Head of caudate nucleus (tissue), 42 donors: ENCODE results near the gene CREB5.
A peak's percentile ranks its signal among the peaks of the same experiment; 100 is the strongest.
"Not testable (repeated sequence)": the region's sequence is repeated elsewhere in the genome, so short reads cannot be mapped to it uniquely, and the experiment has no call there.

Experiments used
- DNase-seq, 42 donors: peaks; one replicate each; pipeline versions ENCODE4 v3.0.0 to v3.0.0-alpha.2; 2020 to 2021; ENCODE audit warnings: mixed read lengths in 7 of 42
- intact Hi-C: fragments of 100-400 bp; cut with DNase I; formaldehyde crosslinking; loops from one replicate; pipeline ENCODE4 v1.15.0; 2022

CREB5 gene

GRCh38 chr7:28400838-28401360 is 11.4 kb upstream of the CREB5 start:
- intact Hi-C loops, result loop anchor here (10.0 kb wide), 1 partner anchor 364 kb away; no protein-coding TSS in a partner anchor
- no peak for DNase-seq

- DNase-seq, result not testable (repeated sequence)
- intact Hi-C loops, result loop anchor here (10.0 kb wide), 1 partner anchor 363 kb away; no protein-coding TSS in a partner anchor
Measured at GRCh38 chr7:28401567-28401966, 10.8 kb upstream of the CREB5 start.

DNA sequence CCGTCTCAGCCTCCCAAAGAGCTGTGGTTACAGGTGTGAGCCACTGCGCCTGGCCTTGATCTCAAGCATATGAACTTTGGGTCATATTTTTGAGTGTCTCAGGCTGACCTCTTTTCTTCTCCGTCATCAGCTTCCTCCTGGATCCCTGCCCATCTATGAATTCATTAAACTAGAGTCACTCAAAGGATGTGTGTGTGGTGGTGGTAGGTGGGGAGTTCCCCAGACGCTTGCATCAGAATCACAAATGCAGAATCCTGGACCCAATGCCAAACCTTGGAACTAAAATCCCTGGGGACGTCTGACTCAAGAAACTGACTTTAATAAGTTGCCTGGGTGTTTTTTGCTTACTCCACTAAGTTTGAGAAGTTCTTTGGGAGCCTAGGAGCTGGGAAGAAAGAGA is 6.7 kb upstream of the CREB5 start:
- no peak for DNase-seq
- intact Hi-C loops, result loop anchor here (10.0 kb wide), 1 partner anchor 359 kb away; no protein-coding TSS in a partner anchor

GRCh38 chr7:28406192-28406591 is 6.1 kb upstream of the CREB5 start:
- DNase-seq, result no peak
- intact Hi-C loops, result loop anchor here (10.0 kb wide), 1 partner anchor 359 kb away; no protein-coding TSS in a partner anchor

DNA sequence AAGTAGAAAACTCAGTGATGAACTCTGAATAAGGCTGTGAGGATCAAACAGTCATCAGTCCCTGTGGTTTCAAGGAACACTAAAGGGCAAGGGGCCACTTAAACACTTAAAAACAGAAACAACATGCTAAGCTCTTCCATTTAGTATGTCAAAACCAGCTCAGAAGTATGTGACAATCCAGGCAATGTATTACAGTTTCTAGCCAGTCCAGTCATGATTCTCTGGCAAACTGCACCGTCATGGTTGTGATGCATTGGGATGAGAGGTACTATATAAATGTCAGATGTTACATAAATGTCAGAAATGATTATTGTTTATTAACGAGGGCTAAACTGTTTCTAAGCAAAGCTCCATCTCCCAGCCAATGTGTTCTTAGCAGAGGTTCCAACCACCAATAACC is 4.7 kb upstream of the CREB5 start:
- peak in 7 of 42 donors; percentile 10 to 45 (median 28) for DNase-seq
- intact Hi-C loops, result loop anchor here (10.0 kb wide), 1 partner anchor 357 kb away; no protein-coding TSS in a partner anchor

GRCh38 chr7:28408105-28408959 is 4.0 kb upstream of the CREB5 start:
- DNase-seq, result peak in 30 of 42 donors; percentile 18 to 73 (median 37)
- intact Hi-C loops, result loop anchor here (10.0 kb wide), 1 partner anchor 356 kb away; no protein-coding TSS in a partner anchor

DNA sequence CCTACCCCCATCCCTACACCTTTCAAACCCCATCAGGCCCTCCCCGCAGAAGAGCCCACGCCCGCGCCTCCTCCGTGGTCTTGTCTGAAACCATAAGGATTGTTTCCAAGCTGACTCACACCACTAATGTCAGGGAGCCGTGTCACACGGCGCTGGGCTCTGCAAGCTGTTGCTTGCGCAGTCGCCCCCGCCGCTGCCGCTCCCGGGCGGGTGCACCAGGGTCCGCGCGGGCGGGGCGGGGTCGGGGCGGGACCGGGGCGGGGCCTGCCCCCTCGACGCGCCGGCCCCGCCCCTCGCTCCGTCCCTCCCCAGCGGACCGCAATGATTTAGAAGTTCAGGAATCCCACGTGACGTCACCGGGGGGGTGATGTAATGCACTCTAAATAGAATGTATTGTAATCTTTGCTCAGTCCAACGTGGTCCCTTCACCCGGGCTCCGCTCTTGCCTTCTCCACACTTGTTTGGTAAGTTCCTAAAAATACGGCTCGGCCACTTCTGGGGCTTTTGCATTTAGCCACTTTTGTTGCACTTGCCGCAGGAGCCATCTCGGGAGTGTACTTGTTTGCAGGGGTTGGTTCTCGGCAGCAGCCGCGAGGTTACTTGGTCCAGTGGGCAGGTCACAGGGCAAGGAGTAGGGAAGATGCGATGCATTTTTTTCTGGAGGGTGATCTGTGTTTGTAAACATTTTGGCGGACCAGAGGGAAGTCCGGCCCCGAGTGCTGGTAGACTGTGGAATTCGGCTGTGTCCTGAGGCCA is 3.2 kb upstream of the CREB5 start:
- intact Hi-C loops, result loop anchor here (10.0 kb wide), 1 partner anchor 356 kb away; no protein-coding TSS in a partner anchor
- peak; percentile 88 to 99 (median 96) for DNase-seq

DNA sequence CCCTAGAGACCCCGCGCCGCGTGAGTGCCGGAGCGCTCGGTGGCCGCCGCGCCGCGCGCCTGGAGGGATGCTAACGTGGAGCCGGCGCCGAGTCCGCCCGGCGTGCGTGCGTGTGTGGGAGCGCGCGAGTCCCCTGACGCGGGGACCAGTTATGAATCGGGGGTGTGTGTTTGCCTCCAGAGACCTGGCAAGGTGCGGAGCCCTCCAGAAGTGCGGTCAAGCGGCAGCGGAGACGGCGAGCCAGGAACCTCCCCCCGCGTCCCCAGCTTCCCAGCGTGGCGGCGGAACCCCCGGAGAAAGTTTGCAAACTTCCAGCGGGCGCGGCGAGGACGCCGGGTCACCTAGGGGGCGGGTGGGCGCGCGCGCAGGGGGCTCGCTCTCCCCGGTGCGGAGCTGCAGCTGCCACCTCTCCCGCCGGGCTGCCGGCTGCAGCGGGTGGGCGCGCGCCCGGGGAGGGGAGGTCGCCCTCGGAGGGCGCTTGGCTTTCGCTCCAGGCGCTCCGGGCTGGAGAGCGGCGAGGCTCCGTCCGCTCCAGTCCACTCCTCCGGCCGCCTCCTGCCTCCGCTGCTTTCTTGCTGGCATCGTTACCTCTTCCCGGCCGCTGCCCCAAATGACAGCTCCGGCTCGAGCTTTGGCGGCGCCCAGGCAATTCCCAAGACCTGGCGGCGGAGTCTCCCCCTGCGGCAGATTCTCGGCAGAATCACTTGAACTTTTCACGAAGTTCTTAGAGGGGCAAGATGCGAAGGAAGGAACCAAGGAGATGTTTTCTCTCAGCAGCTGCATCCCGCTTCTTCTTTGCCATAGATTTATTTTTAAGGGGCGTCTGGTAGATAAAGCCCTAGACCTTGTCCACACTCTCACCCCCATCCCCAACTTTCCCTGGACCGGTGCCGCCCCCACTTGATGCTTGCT is 2.3 kb upstream of the CREB5 start:
- peak in 31 of 42 donors; percentile 9 to 73 (median 34) for DNase-seq
- intact Hi-C loops, result loop anchor here (10.0 kb wide), 2 partner anchors 275 to 355 kb away; no protein-coding TSS in a partner anchor

DNA sequence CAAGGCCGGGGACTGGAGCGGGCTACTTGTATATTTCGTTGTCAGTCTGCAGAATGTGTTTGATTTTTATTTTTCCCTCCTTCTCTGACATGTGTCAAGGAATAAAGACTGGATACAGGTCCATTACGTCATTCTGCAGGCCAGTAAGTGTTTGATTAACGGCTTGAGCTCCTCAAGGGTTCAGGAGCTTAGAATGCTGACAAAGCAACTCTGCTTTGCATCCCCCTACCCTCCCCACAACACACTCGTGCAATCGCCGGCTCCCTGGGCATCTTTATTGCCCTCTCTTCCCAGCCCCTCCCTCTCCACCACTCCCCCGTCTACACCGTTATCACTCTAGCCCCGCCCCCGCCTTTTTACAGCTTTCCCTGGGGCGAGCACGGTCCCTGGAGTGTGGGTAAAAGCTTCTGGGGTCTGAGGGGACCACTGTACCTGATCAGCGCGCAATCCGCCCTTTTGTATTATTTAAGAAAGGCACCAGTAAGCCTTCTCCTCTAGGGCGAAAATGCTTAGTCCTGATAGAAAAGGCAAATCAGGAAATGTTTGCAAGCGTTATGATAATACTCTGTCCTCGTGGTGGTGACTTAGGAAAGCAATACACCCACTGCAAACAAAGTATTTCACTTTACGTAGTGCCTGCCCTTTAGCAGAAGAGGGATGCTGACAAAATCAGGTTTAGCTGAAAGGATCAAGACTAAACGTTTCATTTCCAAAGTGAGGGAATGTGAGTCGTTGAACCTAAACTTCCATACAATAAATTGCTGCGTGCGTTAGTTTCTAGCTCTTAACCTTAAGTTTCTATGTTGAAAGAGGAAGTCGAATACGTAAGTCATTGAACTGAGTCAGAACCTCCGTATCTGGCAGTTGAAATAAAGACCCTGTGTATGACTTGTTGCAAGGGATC is 1.4 kb upstream of the CREB5 start:
- peak in 13 of 42 donors; percentile 18 to 70 (median 36) for DNase-seq
- intact Hi-C loops, result loop anchor here (10.0 kb wide), 1 partner anchor 274 kb away; no protein-coding TSS in a partner anchor

GRCh38 chr7:28413011-28413410 is 693 bp downstream of the CREB5 start:
- intact Hi-C loops, result loop anchor here (10.0 kb wide), 1 partner anchor 272 kb away; no protein-coding TSS in a partner anchor
- DNase-seq, result no peak

DNA sequence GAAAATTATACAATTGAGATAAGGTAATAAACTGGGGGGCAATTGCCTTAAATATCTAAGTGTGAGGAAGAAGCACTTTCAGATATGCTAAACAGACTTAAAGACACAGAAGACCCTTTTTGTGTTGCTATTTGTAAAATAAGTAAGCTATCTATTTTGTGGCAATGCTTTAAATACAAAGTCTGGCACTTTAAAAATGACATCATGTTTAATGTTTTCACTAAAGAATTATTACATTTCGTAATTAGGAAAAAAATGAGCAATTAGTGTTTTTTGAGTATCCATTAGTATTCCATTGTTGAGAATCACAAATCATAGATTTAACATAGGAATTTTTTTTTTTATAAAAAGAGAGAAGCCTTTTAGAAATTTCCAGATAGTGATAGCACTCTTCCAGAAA is 2.1 kb downstream of the CREB5 start:
- intact Hi-C loops, result loop anchor here (10.0 kb wide), 1 partner anchor 270 kb away; no protein-coding TSS in a partner anchor
- DNase-seq, result no peak

GRCh38 chr7:28417321-28417940 is 5.1 kb downstream of the CREB5 start:
- intact Hi-C loops, result loop anchor here (10.0 kb wide), 1 partner anchor 267 kb away; no protein-coding TSS in a partner anchor
- DNase-seq, result no peak

DNA sequence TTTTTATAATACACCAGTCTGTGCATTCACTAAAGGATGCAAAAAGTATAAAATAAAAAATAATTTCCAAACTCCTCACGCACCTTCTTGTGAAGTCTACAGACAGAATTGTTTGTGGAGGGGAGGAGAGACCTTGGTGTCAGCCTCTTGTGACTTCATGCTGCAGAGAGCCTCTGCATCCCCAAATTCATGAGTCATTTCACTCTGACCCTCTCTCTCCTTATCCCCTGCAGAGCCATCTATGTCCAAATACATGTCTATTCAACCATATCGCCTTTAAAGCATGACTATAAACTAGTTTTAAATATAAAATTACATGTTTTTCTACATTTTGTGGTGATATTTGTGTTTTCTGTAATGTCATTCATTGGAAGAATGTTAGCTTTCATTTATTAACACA is 6.0 kb downstream of the CREB5 start:
- no peak for DNase-seq
- intact Hi-C loops, result loop anchor here (10.0 kb wide), 1 partner anchor 266 kb away; no protein-coding TSS in a partner anchor

DNA sequence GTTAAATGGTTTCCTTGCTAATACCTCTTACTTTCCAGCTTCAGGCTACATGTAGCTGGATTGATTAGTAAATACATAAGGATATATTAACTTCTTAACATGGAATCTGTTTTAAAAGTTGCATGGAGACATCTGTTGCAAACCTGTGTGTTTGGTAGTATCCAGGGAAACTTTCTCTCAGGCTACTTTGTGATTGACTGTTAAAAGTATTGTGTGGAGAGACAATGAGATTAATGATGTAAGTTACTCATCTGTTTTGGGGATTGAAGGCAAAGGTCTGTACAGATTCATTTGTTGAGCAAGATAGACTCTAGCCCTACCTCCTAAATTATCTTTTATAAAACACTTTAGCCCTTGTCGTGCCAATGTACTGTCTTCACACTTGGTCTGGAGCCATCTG is 6.6 kb downstream of the CREB5 start:
- DNase-seq, result no peak
- intact Hi-C loops, result loop anchor here (10.0 kb wide), 1 partner anchor 266 kb away; no protein-coding TSS in a partner anchor

- intact Hi-C loops, result loop anchor here (10.0 kb wide), 1 partner anchor 265 kb away; no protein-coding TSS in a partner anchor
Measured at GRCh38 chr7:28419716-28420115, 7.4 kb downstream of the CREB5 start.

DNA sequence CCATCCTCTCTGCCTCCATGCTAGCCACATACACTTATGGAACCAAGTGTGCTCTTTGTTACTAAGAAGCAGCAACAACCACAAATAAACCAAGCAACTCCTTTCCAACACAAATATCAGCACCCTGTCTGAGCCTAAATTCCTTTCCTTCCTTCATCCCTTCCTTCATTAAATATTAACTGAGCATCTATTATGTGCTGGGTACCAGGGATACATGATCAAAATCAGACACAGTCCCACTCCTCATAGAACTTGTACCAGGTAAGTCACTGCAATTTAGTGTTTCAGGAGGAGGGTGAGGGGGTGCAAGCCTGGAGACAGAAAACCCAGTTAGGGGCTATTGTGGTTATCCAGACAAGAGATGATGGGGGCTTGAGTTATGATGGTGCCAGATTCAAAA is 10.8 kb downstream of the CREB5 start:
- intact Hi-C loops, result no loop called here

More at GRCh38 chr7:28419716-28420115, 7.4 kb downstream of the CREB5 start:
- DNase-seq, result no peak

More for the DNA sequence above, 10.8 kb downstream of the CREB5 start:
- no peak for DNase-seq
